K562 (cell line): ENCODE results near the gene CCNYL1. TPM values are rescaled to one million over a fixed set of nuclear protein-coding genes. Genes with fewer than 3 reads are reported as not detected.

Experiments
- DMBX1 ChIP-seq: fragments of 250-450 bp; sonication (Bioruptor Pico); IDR thresholded peaks from 2 replicates; pipeline ENCODE4 v1.8.0; 2022; ENCODE audit warnings: inconsistent platforms, mild to moderate bottlenecking, moderate library complexity, borderline replicate concordance
- E2F6 ChIP-seq, 2 experiments: IDR thresholded peaks; 2 replicates each; pipeline ENCODE4 v1.6.1; 2011; ENCODE audit warnings: borderline replicate concordance in 1 of 2, control low read depth in 1 of 2, low read depth in 1 of 2, low read length in 1 of 2, mild to moderate bottlenecking in 1 of 2, mixed read lengths in 1 of 2, moderate library complexity in 1 of 2; ENCODE audit not compliant: insufficient read depth in 1 of 2, insufficient read length in 1 of 2, poor library complexity in 1 of 2, severe bottlenecking in 1 of 2; ENCODE audit errors: extremely low read depth in 1 of 2
- ELK1 ChIP-seq: sonication (generic); formaldehyde crosslinking; IDR thresholded peaks from 2 replicates; pipeline ENCODE4 v1.8.1; 2022; ENCODE audit warnings: missing genetic modification reagents
- FOSL1 ChIP-seq: fragments of 200-800 bp; sonication (Bioruptor generic); conservative IDR thresholded peaks from 2 replicates; pipeline ENCODE4 v1.6.1; 2016; ENCODE audit warnings: missing genetic modification characterization, missing compliant biosample characterization
- NR4A1 ChIP-seq, 2 experiments: fragments of 250-450 bp in 1 of 2; fragments of 450-650 bp in 1 of 2; sonication (Bioruptor Pico) in 1 of 2; IDR thresholded peaks; 2 replicates each; pipeline versions ENCODE4 v1.4.0 to v1.6.1; 2016 to 2020; ENCODE audit warnings: mild to moderate bottlenecking in 2 of 2, missing compliant biosample characterization in 1 of 2, missing genetic modification characterization in 1 of 2, moderate library complexity in 1 of 2
- VEZF1 ChIP-seq: fragments of 200-800 bp; sonication (Bioruptor generic); IDR thresholded peaks from 2 replicates; pipeline ENCODE4 v1.6.1; 2017; ENCODE audit warnings: missing genetic modification characterization, missing compliant biosample characterization
- ZBTB11 ChIP-seq, 3 experiments: fragments of 200-800 bp in 1 of 3; fragments of 250-450 bp in 1 of 3; fragments of 450-650 bp in 1 of 3; sonication (Bioruptor Pico) in 1 of 3; sonication (Bioruptor generic) in 1 of 3; formaldehyde crosslinking in 1 of 3; IDR thresholded peaks; 2 replicates each; pipeline versions ENCODE4 v1.6.1 to v1.8.0; 2016 to 2022; ENCODE audit warnings: mild to moderate bottlenecking in 2 of 3, missing genetic modification characterization in 2 of 3, missing compliant biosample characterization in 1 of 3, moderate library complexity in 1 of 3
- ZNF561 ChIP-seq: fragments of 450-650 bp; formaldehyde crosslinking; conservative IDR thresholded peaks from 2 replicates; pipeline ENCODE4 v1.4.0; 2020; ENCODE audit warnings: mild to moderate bottlenecking, moderate library complexity
- polyA plus RNA-seq, 8 experiments: library from polyadenylated mRNA; depleted of rRNA in 4 of 8; stranded (reverse) in 5 of 8; unstranded in 3 of 8; fragments of >200 nt; fragmentation: Nextera tagmentation in 2 of 8; fragmentation: Illumina TruSeq in 1 of 8; extraction: Ambion mirVana in 2 of 8; extraction: Trizol in 1 of 8; gene quantifications; 2 replicates each; pipeline versions ENCODE4 v1.2.1 to v1.2.3, GENCODE V29; 2011 to 2014; ENCODE audit warnings: inconsistent platforms in 1 of 8, missing spikeins in 1 of 8
- total RNA-seq, 7 experiments: library from RNA; depleted of rRNA in 6 of 7; stranded (reverse); fragments of >200 nt in 6 of 7; fragmentation: Illumina TruSeq in 2 of 7; extraction: Trizol in 2 of 7; gene quantifications; 2 replicates each; pipeline versions ENCODE4 v1.2.1 to v1.2.3, GENCODE V29; 2011 to 2021; ENCODE audit warnings: low replicate concordance in 1 of 7

The CCNYL1 gene
- total and polyA plus RNA-seq, 9 of the 15 experiments (the other 6 are each of a cell fraction or from before 2014, with no cell fraction given) = 1.9 to 7.5 (median 4.7) TPM

- TF ChIP-seq ELK1 (CRISPR knock-in tag) = no peak
- TF ChIP-seq E2F6 (IDR thresholded peaks at IDR 0.05; ENCODE audit: borderline replicate concordance in 1 of 2, extremely low read depth in 1 of 2, insufficient read depth in 1 of 2, insufficient read length in 1 of 2, low read depth in 1 of 2, low read length in 1 of 2, poor library complexity in 1 of 2, severe bottlenecking in 1 of 2) = peak; percentile 17 to 40
- peak; percentile 90 for TF ChIP-seq VEZF1 (CRISPR knock-in tag)
- TF ChIP-seq NR4A1 (CRISPR knock-in tag; IDR thresholded peaks at IDR 0.05) = no peak
- TF ChIP-seq NR4A1 (tag; IDR thresholded peaks at IDR 0.05) = peak; percentile 83
- TF ChIP-seq ZNF561 (CRISPR knock-in tag) = no peak
- TF ChIP-seq DMBX1 (CRISPR knock-in tag) = peak; percentile 78; the same call in 1 of the 2 replicates
- TF ChIP-seq ZBTB11 (CRISPR knock-in tag; IDR thresholded peaks at IDR 0.05) = peak in 1 of 3 experiments; percentile 28; a peak in 1 of 6 replicates
- peak; percentile 69 for TF ChIP-seq FOSL1
Observed at GRCh38 chr2:207792244-207792785, 80.9 kb downstream of the CCNYL1 start (continued).
